LNCaP clone FGC (cell line): ENCODE measurements around the gene ECPAS.

Source experiments
- DNase-seq: peaks from one replicate; pipeline ENCODE4 v3.0.0-alpha.2; 2011; ENCODE audit warnings: low read depth
- H3K4me3 ChIP-seq: 2 replicates; pipeline ENCODE4 v1.5.1; 2011; ENCODE audit warnings: mild to moderate bottlenecking, low read depth, low read length, control low read depth
- CTCF ChIP-seq: IDR thresholded peaks from 2 replicates; pipeline ENCODE4 v1.5.1; 2012; ENCODE audit warnings: mild to moderate bottlenecking; ENCODE audit not compliant: control insufficient read depth, insufficient read depth; ENCODE audit errors: extremely low read depth

ECPAS gene

GRCh38 chr9:111429175-111429574, 55.0 kb downstream of the ECPAS start:
- no peak for DNase-seq
- no peak overlapping the region for H3K4me3 ChIP-seq
- no peak for TF ChIP-seq CTCF

GRCh38 chr9:111427186-111427585, 57.0 kb downstream of the ECPAS start:
- H3K4me3 ChIP-seq = no peak overlapping the region
- DNase-seq = no peak
- TF ChIP-seq CTCF = no peak

GRCh38 chr9:111423389-111423788, 60.8 kb downstream of the ECPAS start:
- TF ChIP-seq CTCF = no peak
- no peak overlapping the region for H3K4me3 ChIP-seq
- DNase-seq = no peak

GRCh38 chr9:111414406-111414805, 69.8 kb downstream of the ECPAS start:
- no peak overlapping the region for H3K4me3 ChIP-seq
- no peak for TF ChIP-seq CTCF
- DNase-seq = no peak

GRCh38 chr9:111413996-111414395, 70.2 kb downstream of the ECPAS start:
- no peak for TF ChIP-seq CTCF
- no peak for DNase-seq
- H3K4me3 ChIP-seq = no peak overlapping the region

- DNase-seq = no peak
- TF ChIP-seq CTCF = no peak
- H3K4me3 ChIP-seq = no peak overlapping the region
Measured at GRCh38 chr9:111412280-111412679, 71.9 kb downstream of the ECPAS start.

- DNase-seq = no peak
- TF ChIP-seq CTCF = no peak
- H3K4me3 ChIP-seq = no peak overlapping the region
Measured at GRCh38 chr9:111411266-111411665, 72.9 kb downstream of the ECPAS start.
